HL-60/S4 treated with retinoic acid at 250 ng/mL for 4 days and 3 days (cell line): ENCODE measurements around the gene LCE1F.

ENCODE experiments used
- in situ Hi-C: fragments of 300-500 bp; cut with MboI; formaldehyde crosslinking; loops from 2 replicates; pipeline ENCODE4 v1.7.0; 2022; ENCODE audit warnings: low sequenced_read_pairs

The LCE1F gene

GRCh38 chr1:152770411-152770810, 4.5 kb upstream of the LCE1F start:
- in situ Hi-C loops, result no loop called here

GRCh38 chr1:152776361-152776760, 1.4 kb downstream of the LCE1F start:
- in situ Hi-C loops, result no loop called here

- in situ Hi-C loops, result no loop called here
Observed at GRCh38 chr1:152777510-152778137, 2.7 kb downstream of the LCE1F start.

- in situ Hi-C loops, result no loop called here
Observed at GRCh38 chr1:152783095-152783494, 8.2 kb downstream of the LCE1F start.

GRCh38 chr1:152786077-152786476, 11.1 kb downstream of the LCE1F start, which contains the start of gene LCE1E:
Gene LCE1E (plus strand): TSS chr1:152786257. CDS start chr1:152787300, 1,043 bp downstream.
- in situ Hi-C loops, result no loop called here

- in situ Hi-C loops, result no loop called here
Observed at GRCh38 chr1:152795686-152796085, 20.7 kb downstream of the LCE1F start.

GRCh38 chr1:152796421-152796820, 21.5 kb downstream of the LCE1F start, which contains the start of gene LCE1D:
Gene LCE1D (plus strand): TSS chr1:152796721. CDS start chr1:152797795, 1,074 bp downstream.
- in situ Hi-C loops, result no loop called here

- in situ Hi-C loops, result no loop called here
Observed at GRCh38 chr1:152801333-152801732, 26.4 kb downstream of the LCE1F start.

- in situ Hi-C loops, result no loop called here
Observed at GRCh38 chr1:152806576-152806975, 31.6 kb downstream of the LCE1F start, which contains the start of gene LCE1C. Gene LCE1C (minus strand): TSS chr1:152806651. CDS start chr1:152805478, 1,173 bp downstream.

- in situ Hi-C loops, result no loop called here
Observed at GRCh38 chr1:152811050-152811449, 36.1 kb downstream of the LCE1F start.

GRCh38 chr1:152811671-152812070, 36.7 kb downstream of the LCE1F start, which contains the start of gene LCE1B:
Gene LCE1B (plus strand): TSS chr1:152811971. CDS start chr1:152812447, 476 bp downstream.
- in situ Hi-C loops, result no loop called here

- in situ Hi-C loops, result no loop called here
Observed at GRCh38 chr1:152817309-152817708, 42.4 kb downstream of the LCE1F start.

GRCh38 chr1:152823294-152823693, 48.4 kb downstream of the LCE1F start:
- in situ Hi-C loops, result no loop called here

- in situ Hi-C loops, result no loop called here
Observed at GRCh38 chr1:152824964-152825363, 50.0 kb downstream of the LCE1F start.
